Stimulated activated CD4-positive, alpha-beta T cell treated with anti-CD3 and anti-CD28 coated beads, TNF-alpha, amount 100 ng/mL, for 48 hours (primary cell): ENCODE measurements around the gene SCD5.

Experiments used
- DNase-seq, 3 donors: peaks; one replicate each; pipeline ENCODE4 v3.0.0-alpha.2; 2020; ENCODE audit warnings: low read depth in 3 of 3

SCD5 gene

GRCh38 chr4:82726596-82726995 is 72.0 kb downstream of the SCD5 start:
- no peak for DNase-seq

GRCh38 chr4:82721819-82722423 is 76.7 kb downstream of the SCD5 start:
- no peak for DNase-seq

- no peak for DNase-seq
These were observed 80.2 kb downstream of the SCD5 start for GRCh38 chr4:82718162-82718940.

- DNase-seq, result no peak
These were observed 82.6 kb downstream of the SCD5 start for GRCh38 chr4:82715731-82716617.

GRCh38 chr4:82713856-82714255 is 84.7 kb downstream of the SCD5 start:
- DNase-seq, result no peak

GRCh38 chr4:82712561-82712960 is 86.0 kb downstream of the SCD5 start:
- DNase-seq, result no peak

GRCh38 chr4:82711158-82711785 is 87.3 kb downstream of the SCD5 start:
- no peak for DNase-seq

- no peak for DNase-seq
These were observed 88.2 kb downstream of the SCD5 start for GRCh38 chr4:82710197-82710929.

- no peak for DNase-seq
These were observed 89.6 kb downstream of the SCD5 start for GRCh38 chr4:82708982-82709381.

GRCh38 chr4:82706349-82707000 is 92.1 kb downstream of the SCD5 start:
- DNase-seq, result no peak

GRCh38 chr4:82705928-82706300 is 92.7 kb downstream of the SCD5 start:
- no peak for DNase-seq

GRCh38 chr4:82705169-82705927 is 93.2 kb downstream of the SCD5 start:
- no peak for DNase-seq

- no peak for DNase-seq
These were observed 94.4 kb downstream of the SCD5 start for GRCh38 chr4:82704156-82704555.

- no peak for DNase-seq
These were observed 100.2 kb downstream of the SCD5 start for GRCh38 chr4:82698412-82698811.

GRCh38 chr4:82697561-82697960 is 101.0 kb downstream of the SCD5 start:
- DNase-seq, result no peak

- DNase-seq, result no peak
These were observed 102.3 kb downstream of the SCD5 start for GRCh38 chr4:82696117-82696860.

- no peak for DNase-seq
These were observed 103.7 kb downstream of the SCD5 start for GRCh38 chr4:82694892-82695291.

- no peak for DNase-seq
These were observed 104.5 kb downstream of the SCD5 start for GRCh38 chr4:82694046-82694445.

GRCh38 chr4:82692101-82692780 is 106.4 kb downstream of the SCD5 start:
- no peak for DNase-seq
